ENCODE results near the gene IGFLR1. TPM values are rescaled to one million over a fixed set of nuclear protein-coding genes. Genes with fewer than 3 reads are reported as not detected.
"Not testable (repeated sequence)": the region's sequence is repeated elsewhere in the genome, so short reads cannot be mapped to it uniquely, and the experiment has no call there.

IGFLR1 gene
- total RNA-seq, 1 experiment from 2014 or later = 9.9 TPM

- no peak for TF ChIP-seq ZNF281 (CRISPR knock-in tag; IDR thresholded peaks at IDR 0.05)
- TF ChIP-seq, protein P1, sequence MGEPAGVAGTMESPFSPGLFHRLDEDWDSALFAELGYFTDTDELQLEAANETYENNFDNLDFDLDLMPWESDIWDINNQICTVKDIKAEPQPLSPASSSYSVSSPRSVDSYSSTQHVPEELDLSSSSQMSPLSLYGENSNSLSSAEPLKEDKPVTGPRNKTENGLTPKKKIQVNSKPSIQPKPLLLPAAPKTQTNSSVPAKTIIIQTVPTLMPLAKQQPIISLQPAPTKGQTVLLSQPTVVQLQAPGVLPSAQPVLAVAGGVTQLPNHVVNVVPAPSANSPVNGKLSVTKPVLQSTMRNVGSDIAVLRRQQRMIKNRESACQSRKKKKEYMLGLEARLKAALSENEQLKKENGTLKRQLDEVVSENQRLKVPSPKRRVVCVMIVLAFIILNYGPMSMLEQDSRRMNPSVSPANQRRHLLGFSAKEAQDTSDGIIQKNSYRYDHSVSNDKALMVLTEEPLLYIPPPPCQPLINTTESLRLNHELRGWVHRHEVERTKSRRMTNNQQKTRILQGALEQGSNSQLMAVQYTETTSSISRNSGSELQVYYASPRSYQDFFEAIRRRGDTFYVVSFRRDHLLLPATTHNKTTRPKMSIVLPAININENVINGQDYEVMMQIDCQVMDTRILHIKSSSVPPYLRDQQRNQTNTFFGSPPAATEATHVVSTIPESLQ (CRISPR knock-in tag; IDR thresholded peaks at IDR 0.05) = no peak
These were observed 32.2 kb upstream of the IGFLR1 start (continued) for GRCh38 chr19:35774274-35775045.

DNA sequence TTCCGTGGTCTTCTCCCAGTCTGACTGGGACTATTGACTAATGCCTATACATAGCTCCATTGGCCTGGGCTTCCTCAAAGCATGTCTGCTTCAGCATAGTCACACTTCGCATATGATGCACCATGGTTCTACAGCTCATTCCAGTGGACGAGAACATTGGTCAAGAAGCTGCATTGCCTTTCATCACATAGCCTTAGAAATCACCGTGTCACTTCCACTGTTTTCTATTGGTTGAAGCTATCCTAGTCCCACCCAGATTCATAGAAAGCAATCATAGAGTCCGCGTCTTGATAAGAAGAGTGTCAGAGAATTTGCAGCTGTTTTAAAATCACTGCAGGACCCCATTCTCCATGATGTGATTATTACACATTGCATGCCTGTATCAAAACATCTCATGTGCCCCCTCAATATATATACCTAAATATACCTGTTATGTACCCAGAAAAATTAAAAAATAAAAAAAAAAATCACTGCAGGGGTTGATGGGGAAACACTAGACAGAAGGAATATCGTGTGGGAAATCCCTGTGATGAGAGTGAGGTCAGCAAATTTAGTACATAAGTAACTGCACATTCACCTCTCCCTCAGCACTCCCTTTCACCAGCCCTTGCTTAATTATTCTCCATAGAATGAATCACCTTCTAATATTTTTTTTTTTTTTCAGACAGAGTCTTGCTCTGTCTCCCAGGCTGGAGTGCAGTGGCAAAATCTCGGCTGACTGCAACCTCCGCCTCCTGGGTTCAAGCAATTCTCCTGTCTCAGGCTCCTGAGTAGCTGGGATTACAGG is 31.0 kb upstream of the IGFLR1 start:
- POLR2A ChIA-PET = interaction anchor here (0.6 to 0.7 kb wide), 2 partner anchors 25 to 86 kb away, joined by 3 read pairs; partner anchors contain the start of gene LIN37
- H3K9me3 Mint-ChIP-seq = no peaks in the 10 kb centered on the region
- H3K36me3 Mint-ChIP-seq = peaks cover 5% of the 10 kb centered on the region; the same call in 1 of the 2 replicates
- H3K4me3 Mint-ChIP-seq = no peak overlapping the region
- H3K27me3 Mint-ChIP-seq (ENCODE audit: low read depth) = peaks cover 30% of the 10 kb centered on the region
- ATAC-seq (no peak), DNase-seq (ENCODE audit: low spot score) (no peak)
- TF ChIP-seq, protein P2, sequence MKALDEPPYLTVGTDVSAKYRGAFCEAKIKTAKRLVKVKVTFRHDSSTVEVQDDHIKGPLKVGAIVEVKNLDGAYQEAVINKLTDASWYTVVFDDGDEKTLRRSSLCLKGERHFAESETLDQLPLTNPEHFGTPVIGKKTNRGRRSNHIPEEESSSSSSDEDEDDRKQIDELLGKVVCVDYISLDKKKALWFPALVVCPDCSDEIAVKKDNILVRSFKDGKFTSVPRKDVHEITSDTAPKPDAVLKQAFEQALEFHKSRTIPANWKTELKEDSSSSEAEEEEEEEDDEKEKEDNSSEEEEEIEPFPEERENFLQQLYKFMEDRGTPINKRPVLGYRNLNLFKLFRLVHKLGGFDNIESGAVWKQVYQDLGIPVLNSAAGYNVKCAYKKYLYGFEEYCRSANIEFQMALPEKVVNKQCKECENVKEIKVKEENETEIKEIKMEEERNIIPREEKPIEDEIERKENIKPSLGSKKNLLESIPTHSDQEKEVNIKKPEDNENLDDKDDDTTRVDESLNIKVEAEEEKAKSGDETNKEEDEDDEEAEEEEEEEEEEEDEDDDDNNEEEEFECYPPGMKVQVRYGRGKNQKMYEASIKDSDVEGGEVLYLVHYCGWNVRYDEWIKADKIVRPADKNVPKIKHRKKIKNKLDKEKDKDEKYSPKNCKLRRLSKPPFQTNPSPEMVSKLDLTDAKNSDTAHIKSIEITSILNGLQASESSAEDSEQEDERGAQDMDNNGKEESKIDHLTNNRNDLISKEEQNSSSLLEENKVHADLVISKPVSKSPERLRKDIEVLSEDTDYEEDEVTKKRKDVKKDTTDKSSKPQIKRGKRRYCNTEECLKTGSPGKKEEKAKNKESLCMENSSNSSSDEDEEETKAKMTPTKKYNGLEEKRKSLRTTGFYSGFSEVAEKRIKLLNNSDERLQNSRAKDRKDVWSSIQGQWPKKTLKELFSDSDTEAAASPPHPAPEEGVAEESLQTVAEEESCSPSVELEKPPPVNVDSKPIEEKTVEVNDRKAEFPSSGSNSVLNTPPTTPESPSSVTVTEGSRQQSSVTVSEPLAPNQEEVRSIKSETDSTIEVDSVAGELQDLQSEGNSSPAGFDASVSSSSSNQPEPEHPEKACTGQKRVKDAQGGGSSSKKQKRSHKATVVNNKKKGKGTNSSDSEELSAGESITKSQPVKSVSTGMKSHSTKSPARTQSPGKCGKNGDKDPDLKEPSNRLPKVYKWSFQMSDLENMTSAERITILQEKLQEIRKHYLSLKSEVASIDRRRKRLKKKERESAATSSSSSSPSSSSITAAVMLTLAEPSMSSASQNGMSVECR (CRISPR knock-in tag; IDR thresholded peaks at IDR 0.05; ENCODE audit: borderline replicate concordance) = no peak
- TF ChIP-seq NR2C2 (CRISPR knock-in tag; IDR thresholded peaks at IDR 0.05) (no peak), CDX4 (CRISPR knock-in tag; IDR thresholded peaks at IDR 0.05; ENCODE audit: borderline replicate concordance) (no peak), SP1 (CRISPR knock-in tag; conservative IDR thresholded peaks at IDR 0.05) (no peak)
- TF ChIP-seq, protein P3, sequence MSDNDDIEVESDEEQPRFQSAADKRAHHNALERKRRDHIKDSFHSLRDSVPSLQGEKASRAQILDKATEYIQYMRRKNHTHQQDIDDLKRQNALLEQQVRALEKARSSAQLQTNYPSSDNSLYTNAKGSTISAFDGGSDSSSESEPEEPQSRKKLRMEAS (CRISPR knock-in tag; IDR thresholded peaks at IDR 0.05) = no peak
- TF ChIP-seq, protein P4, sequence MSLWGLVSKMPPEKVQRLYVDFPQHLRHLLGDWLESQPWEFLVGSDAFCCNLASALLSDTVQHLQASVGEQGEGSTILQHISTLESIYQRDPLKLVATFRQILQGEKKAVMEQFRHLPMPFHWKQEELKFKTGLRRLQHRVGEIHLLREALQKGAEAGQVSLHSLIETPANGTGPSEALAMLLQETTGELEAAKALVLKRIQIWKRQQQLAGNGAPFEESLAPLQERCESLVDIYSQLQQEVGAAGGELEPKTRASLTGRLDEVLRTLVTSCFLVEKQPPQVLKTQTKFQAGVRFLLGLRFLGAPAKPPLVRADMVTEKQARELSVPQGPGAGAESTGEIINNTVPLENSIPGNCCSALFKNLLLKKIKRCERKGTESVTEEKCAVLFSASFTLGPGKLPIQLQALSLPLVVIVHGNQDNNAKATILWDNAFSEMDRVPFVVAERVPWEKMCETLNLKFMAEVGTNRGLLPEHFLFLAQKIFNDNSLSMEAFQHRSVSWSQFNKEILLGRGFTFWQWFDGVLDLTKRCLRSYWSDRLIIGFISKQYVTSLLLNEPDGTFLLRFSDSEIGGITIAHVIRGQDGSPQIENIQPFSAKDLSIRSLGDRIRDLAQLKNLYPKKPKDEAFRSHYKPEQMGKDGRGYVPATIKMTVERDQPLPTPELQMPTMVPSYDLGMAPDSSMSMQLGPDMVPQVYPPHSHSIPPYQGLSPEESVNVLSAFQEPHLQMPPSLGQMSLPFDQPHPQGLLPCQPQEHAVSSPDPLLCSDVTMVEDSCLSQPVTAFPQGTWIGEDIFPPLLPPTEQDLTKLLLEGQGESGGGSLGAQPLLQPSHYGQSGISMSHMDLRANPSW (CRISPR knock-in tag; conservative IDR thresholded peaks at IDR 0.05; ENCODE audit: low read depth) = no peak
- no peak overlapping the region for H3K27ac Mint-ChIP-seq
- peaks cover 36% of the 10 kb centered on the region for H3K4me1 Mint-ChIP-seq
- CTCF ChIA-PET = no interaction called here

DNA sequence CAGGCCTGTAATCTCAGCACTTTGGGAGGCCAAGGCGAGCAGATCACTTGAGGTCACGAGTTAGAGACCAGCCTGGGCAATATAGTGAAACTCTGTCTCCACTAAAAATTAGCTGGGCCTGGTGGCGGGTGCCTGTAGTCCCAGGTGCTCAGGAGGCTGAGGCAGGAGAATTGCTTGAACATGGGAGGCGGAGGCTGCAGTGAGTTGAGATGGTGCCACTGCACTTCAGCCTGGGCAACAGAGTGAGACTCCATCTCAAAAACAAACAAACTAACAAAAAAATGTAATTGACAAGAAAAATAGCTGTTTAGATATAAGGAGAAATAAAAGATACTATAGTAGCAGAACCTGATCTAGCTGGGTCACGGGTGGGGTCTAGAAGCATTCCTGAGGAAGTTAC is 30.1 kb upstream of the IGFLR1 start:
- CTCF ChIA-PET; H3K36me3 Mint-ChIP-seq; H3K9me3 Mint-ChIP-seq; DNase-seq (ENCODE audit: low spot score); H3K27ac Mint-ChIP-seq; POLR2A ChIA-PET; ATAC-seq; H3K4me3 Mint-ChIP-seq: not testable (repeated sequence)
- peaks cover 35% of the 10 kb centered on the region for H3K4me1 Mint-ChIP-seq
- peaks cover 25% of the 10 kb centered on the region for H3K27me3 Mint-ChIP-seq (ENCODE audit: low read depth)
